RWPE2 (cell line): ENCODE data around the gene MAP7D1.

Source experiments
- ATAC-seq: fragments of 200-7000 bp; cut with Tn5 transposase; 3 replicates; pipeline ENCODE4 v1.9.1; 2021; ENCODE audit warnings: low read depth
- DNase-seq: peaks from one replicate; pipeline ENCODE4 v3.0.0-alpha.2; 2020; ENCODE audit warnings: low spot score
- H3K27ac ChIP-seq: fragments of 450-650 bp; 2 replicates; pipeline ENCODE4 v1.5.1; 2017; ENCODE audit warnings: mild to moderate bottlenecking; ENCODE audit not compliant: poor library complexity, severe bottlenecking
- H3K27me3 ChIP-seq: fragments of 250-450 bp; sonication (Bioruptor Pico); 2 replicates; pipeline ENCODE4 v1.5.1; 2021; ENCODE audit warnings: mild to moderate bottlenecking, moderate library complexity; ENCODE audit not compliant: insufficient read depth, poor library complexity, severe bottlenecking
- H3K36me3 ChIP-seq: fragments of 250-450 bp; sonication (Bioruptor Pico); 2 replicates; pipeline ENCODE4 v1.5.1; 2020; ENCODE audit warnings: low read depth, mild to moderate bottlenecking, moderate library complexity
- H3K4me1 ChIP-seq: fragments of 250-450 bp; sonication (Bioruptor Pico); 2 replicates; pipeline ENCODE4 v1.5.1; 2021; ENCODE audit warnings: mild to moderate bottlenecking, moderate library complexity; ENCODE audit not compliant: insufficient read depth, poor library complexity, severe bottlenecking
- H3K4me3 ChIP-seq: fragments of 250-450 bp; sonication (Bioruptor Pico); 2 replicates; pipeline ENCODE4 v1.5.1; 2021; ENCODE audit warnings: mild to moderate bottlenecking, moderate library complexity; ENCODE audit not compliant: severe bottlenecking
- H3K9me3 ChIP-seq: fragments of 250-450 bp; sonication (Bioruptor Pico); 2 replicates; pipeline ENCODE4 v1.5.1; 2021; ENCODE audit warnings: mild to moderate bottlenecking, moderate library complexity; ENCODE audit not compliant: severe bottlenecking
- TF ChIP-seq, protein P1 (sequence below): fragments of 450-650 bp; IDR thresholded peaks from one replicate; pipeline ENCODE4 v1.5.1; 2017; ENCODE audit warnings: mild to moderate bottlenecking, moderate library complexity; ENCODE audit not compliant: poor library complexity, severe bottlenecking

Gene MAP7D1

DNA sequence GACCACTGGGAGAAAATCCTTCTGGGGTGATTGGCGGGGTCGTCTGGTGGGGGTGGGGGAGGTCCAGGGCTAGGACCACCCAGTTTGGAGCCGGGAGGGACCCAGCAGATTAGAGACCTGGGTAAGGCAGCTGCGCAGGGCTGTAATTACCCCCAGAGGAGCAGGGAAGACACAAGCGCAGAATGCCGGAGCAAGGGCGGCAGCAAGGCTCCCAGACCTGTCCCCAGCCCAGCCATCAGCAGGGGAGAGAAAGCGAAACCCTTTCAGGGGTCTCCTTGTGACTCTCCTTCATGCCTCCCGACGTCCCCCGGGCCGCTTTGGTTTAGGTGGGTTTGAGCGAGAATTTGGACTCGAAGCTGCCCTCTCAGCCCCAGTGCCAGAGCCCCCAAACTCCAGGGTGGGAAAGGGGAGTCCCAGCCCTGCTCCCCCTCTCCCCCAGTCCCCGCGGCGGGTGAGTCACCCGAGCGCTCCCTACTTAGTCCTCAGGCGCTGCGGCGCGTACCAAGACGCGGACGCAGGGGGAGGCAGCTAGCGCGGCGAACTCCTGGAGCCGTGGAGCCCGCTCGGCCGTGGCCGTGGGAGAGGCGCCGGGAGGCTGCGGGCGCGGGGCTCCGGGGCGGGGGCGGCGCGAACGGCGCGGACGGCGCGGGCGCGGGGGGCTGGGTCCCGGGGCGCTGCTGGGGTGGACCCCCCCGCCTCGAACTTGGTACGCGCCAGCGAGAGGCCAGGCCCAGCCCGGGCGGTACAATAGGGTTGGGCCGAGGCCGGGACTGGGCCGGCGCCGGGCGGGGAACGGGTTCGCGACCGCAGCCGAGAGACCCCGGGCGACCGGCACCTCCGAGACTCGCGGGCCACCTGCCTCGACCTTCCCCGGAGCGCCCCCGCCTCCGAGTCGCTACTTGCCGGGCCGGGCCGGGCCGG lies at the start of gene MAP7D1:
MAP7D1 (plus strand) TSS at position 753 of the 921 bp plus-strand sequence. CDS start 258 bp downstream, outside the sequence.
- peak within 1 kb of the TSS; percentile 97 for H3K27ac ChIP-seq
- ATAC-seq (peak; percentile 40), DNase-seq (peak; percentile 88)
- peaks cover 16% of the 10 kb centered on the region for H3K36me3 ChIP-seq
- TF ChIP-seq, protein P1, sequence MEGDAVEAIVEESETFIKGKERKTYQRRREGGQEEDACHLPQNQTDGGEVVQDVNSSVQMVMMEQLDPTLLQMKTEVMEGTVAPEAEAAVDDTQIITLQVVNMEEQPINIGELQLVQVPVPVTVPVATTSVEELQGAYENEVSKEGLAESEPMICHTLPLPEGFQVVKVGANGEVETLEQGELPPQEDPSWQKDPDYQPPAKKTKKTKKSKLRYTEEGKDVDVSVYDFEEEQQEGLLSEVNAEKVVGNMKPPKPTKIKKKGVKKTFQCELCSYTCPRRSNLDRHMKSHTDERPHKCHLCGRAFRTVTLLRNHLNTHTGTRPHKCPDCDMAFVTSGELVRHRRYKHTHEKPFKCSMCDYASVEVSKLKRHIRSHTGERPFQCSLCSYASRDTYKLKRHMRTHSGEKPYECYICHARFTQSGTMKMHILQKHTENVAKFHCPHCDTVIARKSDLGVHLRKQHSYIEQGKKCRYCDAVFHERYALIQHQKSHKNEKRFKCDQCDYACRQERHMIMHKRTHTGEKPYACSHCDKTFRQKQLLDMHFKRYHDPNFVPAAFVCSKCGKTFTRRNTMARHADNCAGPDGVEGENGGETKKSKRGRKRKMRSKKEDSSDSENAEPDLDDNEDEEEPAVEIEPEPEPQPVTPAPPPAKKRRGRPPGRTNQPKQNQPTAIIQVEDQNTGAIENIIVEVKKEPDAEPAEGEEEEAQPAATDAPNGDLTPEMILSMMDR, result no peak
- H3K27me3 ChIP-seq, result no peaks in the 10 kb centered on the region
- H3K4me3 ChIP-seq, result peak within 1 kb of the TSS; percentile 90
- H3K9me3 ChIP-seq, result no peaks in the 10 kb centered on the region
- H3K4me1 ChIP-seq, result peaks cover 32% of the 10 kb centered on the region

DNA sequence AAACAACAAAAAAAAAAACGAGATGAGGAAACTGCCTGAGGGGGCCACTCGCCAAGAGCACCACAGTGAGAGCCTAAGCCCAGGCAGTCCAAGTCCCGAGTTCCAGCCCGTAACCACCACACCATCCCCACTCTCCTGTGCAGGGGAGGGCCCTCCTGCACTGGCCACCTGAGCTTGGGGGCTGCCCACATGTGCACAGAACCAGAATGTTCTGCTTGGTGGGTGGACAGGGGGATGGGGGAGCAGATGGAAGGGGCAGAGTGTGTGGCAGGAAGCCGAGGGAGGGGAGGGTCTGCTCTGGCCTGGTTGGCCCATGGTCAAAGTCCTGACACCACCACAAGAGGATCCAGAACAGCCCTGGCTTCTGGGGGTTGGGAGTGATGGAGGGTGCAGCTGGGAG lies 49.7 kb upstream of the MAP7D1 start:
- Histone ChIP-seq H3K9me3 (no peaks in the 10 kb centered on the region), H3K27me3 (no peaks in the 10 kb centered on the region), H3K4me1 (peaks cover 10% of the 10 kb centered on the region), H3K27ac (no peak overlapping the region), H3K4me3 (no peak overlapping the region), H3K36me3 (no peaks in the 10 kb centered on the region)
- no peak for ATAC-seq
- TF ChIP-seq, protein P1, result no peak
- no peak for DNase-seq

DNA sequence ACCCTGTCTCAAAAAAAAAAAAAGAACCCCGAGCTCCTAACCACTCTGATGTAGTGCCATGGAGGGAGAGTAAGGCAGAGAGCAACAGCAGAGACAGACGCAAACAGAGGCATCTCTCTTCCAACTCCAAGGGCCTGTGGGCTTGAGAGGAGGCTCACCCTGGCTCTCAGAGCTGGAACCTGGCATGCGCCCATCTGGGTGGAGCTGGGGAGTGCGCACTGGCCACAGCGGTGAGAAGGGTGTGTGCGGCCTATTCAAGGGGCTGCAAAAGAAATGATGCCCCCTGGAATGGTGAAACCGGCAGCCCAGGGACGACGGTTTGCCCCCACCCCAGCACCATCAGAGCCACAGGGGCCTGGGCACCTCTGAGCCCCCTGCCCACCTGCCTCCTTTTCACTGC lies 48.6 kb upstream of the MAP7D1 start:
- Histone ChIP-seq H3K27ac (no peak overlapping the region), H3K36me3 (no peaks in the 10 kb centered on the region), H3K4me1 (peaks cover 10% of the 10 kb centered on the region), H3K9me3 (no peaks in the 10 kb centered on the region), H3K27me3 (no peaks in the 10 kb centered on the region), H3K4me3 (no peak overlapping the region)
- TF ChIP-seq, protein P1, result no peak
- ATAC-seq (no peak), DNase-seq (no peak)

DNA sequence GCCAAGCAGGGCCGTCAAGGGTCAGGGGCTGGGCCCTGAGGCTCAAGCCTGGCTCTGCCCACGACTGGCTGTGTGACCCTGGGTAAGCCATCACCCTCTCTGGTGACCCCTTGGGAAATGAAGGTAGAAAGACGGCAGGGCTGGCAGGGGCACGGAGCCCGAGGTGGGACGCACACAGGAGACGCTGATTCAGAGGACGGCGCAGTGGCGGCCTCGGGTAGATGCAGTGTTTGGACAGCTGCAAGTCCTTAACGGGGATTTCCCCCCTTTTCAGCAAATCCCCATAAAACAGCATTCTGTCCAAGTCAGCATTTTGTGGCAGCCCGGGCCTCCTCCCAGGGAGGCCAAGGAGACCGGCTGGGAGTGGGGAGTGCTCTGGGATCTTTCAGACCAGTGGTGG lies 47.6 kb upstream of the MAP7D1 start:
- ATAC-seq (no peak), DNase-seq (no peak)
- H3K4me1 ChIP-seq, result peaks cover 10% of the 10 kb centered on the region
- TF ChIP-seq, protein P1, result no peak
- H3K4me3 ChIP-seq, result no peak overlapping the region
- H3K9me3 ChIP-seq, result no peaks in the 10 kb centered on the region
- no peaks in the 10 kb centered on the region for H3K27me3 ChIP-seq
- no peaks in the 10 kb centered on the region for H3K36me3 ChIP-seq
- H3K27ac ChIP-seq, result peak overlapping the region; percentile 48
